ENCODE results near the gene KBTBD2.
A peak's percentile ranks its signal among the peaks of the same experiment; 100 is the strongest.
"Not testable (repeated sequence)": the region's sequence is repeated elsewhere in the genome, so short reads cannot be mapped to it uniquely, and the experiment has no call there.

Gene KBTBD2

DNA sequence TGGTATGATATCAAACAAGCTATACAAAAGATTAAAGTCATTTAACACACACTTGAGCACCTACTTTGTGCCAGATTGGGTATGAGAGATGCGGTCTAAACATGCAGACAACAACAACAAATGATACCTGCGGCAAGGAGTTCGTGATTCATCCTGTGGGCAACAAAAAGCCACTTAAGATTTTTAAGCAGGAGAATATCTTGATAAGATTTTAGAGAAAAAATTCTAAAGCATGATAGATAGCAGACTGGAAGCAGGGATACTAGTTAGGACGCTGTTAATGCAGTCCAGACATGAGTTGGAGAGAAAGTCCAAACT, 1.6 kb upstream of the KBTBD2 start:
- Histone ChIP-seq H2AFZ (ENCODE audit: low read length, unreplicated experiment) (peak overlapping the region; percentile 95), H3K27ac (ENCODE audit: low read depth, low read length) (peak overlapping the region; percentile 92)

DNA sequence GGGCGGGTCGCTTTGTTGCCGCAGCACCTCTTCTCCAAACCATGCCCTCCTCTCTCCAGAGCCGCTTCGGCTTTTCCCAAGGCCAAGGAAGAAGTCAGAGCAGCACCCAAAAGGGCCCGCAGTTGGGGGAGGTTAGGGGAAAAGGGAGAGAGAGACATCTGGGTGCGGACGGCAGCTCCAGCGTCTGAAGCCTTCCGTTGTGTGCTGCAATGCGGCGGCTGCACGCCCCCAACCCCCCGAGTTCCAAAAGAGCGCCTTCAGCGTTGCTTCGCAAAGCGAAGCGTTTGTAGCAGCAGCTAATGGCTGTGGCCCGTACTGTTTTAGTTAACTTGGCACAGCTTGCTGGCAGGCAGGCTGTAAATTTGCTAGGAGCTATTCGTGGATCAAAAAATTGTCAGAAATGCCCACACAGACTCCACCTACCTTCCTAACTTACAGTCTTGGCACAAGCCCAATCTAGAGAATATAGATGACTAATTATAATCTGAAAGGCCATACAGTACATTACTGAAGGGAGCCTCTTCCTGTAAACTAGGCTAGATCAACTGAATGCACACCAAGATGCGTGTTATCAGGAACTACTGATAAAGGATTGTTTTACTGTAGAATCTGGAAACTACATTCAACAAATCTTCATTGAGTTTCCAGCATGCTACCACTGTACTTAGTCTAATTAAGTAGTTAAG, 1.1 kb upstream of the KBTBD2 start:
- Histone ChIP-seq H3K4me3 (ENCODE audit: low read depth, low read length) (peak overlapping the region; percentile 79), H3K27me3 (ENCODE audit: insufficient read depth, low read length) (no peaks in the 10 kb centered on the region), H3K27ac (ENCODE audit: low read depth, low read length) (peak overlapping the region; percentile 92), H3K79me2 (ENCODE audit: control insufficient read depth, insufficient read depth, low read length, unreplicated experiment) (peaks cover 33% of the 10 kb centered on the region), H3K36me3 (ENCODE audit: insufficient read depth, low read length) (no peaks in the 10 kb centered on the region), H2AFZ (ENCODE audit: low read length, unreplicated experiment) (peak overlapping the region; percentile 95), H3K4me1 (ENCODE audit: control insufficient read depth, insufficient read depth, low read length, unreplicated experiment) (peaks cover 16% of the 10 kb centered on the region)

More for the DNA sequence above, 1.6 kb upstream of the KBTBD2 start:
- no peaks in the 10 kb centered on the region for H3K27me3 ChIP-seq (ENCODE audit: insufficient read depth, low read length)
- peaks cover 28% of the 10 kb centered on the region for H3K79me2 ChIP-seq (ENCODE audit: control insufficient read depth, insufficient read depth, low read length, unreplicated experiment)
- H3K4me1 ChIP-seq (ENCODE audit: control insufficient read depth, insufficient read depth, low read length, unreplicated experiment) = peaks cover 11% of the 10 kb centered on the region
- H3K4me3 ChIP-seq (ENCODE audit: low read depth, low read length) = peak overlapping the region; percentile 79
- H3K36me3 ChIP-seq (ENCODE audit: insufficient read depth, low read length) = no peaks in the 10 kb centered on the region

DNA sequence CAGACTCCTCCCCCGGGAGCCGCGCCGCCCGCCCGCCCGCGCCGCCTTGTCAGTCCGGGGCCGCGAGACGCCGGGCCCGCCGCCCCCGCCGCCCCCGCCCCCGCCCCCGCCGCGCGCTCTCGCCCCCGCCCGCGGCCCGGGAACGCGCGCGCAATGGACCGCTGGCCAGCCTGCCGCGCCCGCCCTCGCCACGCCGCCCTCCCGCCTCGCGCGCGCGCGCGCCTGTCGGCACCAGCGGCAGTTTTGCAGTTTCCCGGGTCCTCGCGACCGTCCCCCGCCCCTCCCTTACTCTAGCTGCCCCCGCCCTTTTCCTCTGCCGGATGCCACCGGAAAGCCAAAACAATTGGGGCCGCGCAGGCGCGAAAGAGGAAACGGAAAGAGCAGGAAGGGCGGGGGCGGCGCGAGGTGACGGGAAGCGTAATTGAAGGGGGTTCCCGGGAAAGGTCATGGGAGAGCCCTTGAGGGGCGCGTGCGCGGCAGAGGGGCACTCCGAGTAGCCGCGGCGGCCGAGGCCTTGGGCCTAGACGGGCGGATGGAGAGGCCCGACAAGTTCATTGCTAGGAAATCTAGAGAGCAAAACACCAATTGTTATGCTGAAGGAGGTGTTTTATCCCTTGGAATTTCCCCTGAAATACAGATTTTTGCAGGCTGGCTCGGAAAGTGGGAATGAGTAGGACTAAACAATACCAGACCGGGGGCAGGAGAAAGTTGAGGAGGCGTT, 400 bp upstream of the KBTBD2 start:
- Histone ChIP-seq H3K79me2 (ENCODE audit: control insufficient read depth, insufficient read depth, low read length, unreplicated experiment) (peaks cover 40% of the 10 kb centered on the region), H3K36me3 (ENCODE audit: insufficient read depth, low read length) (no peaks in the 10 kb centered on the region), H3K4me3 (ENCODE audit: low read depth, low read length) (peak overlapping the region; percentile 91), H3K4me1 (ENCODE audit: control insufficient read depth, insufficient read depth, low read length, unreplicated experiment) (peaks cover 23% of the 10 kb centered on the region), H2AFZ (ENCODE audit: low read length, unreplicated experiment) (peak overlapping the region; percentile 95), H3K27ac (ENCODE audit: low read depth, low read length) (peak overlapping the region; percentile 97), H3K27me3 (ENCODE audit: insufficient read depth, low read length) (no peaks in the 10 kb centered on the region)

DNA sequence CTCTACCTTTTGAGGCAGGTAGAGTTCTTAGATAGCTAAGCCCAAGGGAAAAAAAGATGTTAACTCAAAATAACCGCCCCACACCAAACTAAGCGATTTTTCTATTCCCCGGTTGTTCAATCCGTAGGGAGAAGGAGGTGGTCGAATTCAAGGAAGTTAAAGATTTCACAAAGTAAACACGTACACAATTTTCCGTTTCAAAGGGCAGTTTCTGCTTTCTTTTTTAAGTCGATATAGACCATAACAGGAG, 842 bp downstream of the KBTBD2 start:
- Histone ChIP-seq H3K27ac (ENCODE audit: low read depth, low read length) (peak overlapping the region; percentile 97), H2AFZ (ENCODE audit: low read length, unreplicated experiment) (peak overlapping the region; percentile 46), H3K36me3 (ENCODE audit: insufficient read depth, low read length) (no peaks in the 10 kb centered on the region), H3K4me1 (ENCODE audit: control insufficient read depth, insufficient read depth, low read length, unreplicated experiment) (peaks cover 25% of the 10 kb centered on the region), H3K27me3 (ENCODE audit: insufficient read depth, low read length) (no peaks in the 10 kb centered on the region), H3K4me3 (ENCODE audit: low read depth, low read length) (peak overlapping the region; percentile 91), H3K79me2 (ENCODE audit: control insufficient read depth, insufficient read depth, low read length, unreplicated experiment) (peaks cover 53% of the 10 kb centered on the region)

DNA sequence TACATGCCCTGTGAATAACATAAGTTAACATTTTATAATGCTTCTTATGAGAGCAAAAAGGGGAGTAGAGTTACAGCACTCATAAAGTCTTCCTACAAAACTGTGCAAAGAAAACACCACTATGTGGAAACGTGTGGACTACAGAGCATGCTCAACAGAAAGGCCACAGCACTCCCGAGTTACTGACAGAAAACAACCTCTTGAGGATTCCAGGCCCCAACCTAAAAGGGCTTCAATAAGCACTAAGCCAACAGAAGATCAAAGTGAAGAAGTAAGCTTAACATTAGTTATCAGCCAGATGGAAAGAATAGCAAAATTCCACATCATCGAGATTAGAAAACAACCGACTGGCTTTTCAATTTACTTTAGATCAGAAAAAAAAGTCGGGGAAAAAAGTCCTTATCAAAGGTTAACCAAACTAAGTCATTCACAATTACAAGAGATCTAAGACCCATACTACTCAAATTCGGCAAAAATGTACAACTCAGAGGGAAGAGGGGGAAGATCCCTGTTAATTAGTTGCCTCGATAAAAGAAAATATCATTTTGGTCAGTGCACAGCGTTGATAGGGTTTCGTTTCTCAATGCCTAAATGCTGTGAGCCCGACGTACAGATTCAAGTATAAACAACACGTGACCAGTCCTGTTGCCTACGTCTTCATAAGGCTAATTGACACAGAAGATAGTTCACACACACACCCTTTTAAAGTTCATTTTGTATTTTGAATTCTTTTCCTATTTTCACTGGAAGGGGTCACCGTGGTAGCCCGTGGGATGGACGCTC, 1.4 kb downstream of the KBTBD2 start:
- peak overlapping the region; percentile 97 for H3K27ac ChIP-seq (ENCODE audit: low read depth, low read length)
- peak overlapping the region; percentile 49 for H2AFZ ChIP-seq (ENCODE audit: low read length, unreplicated experiment)
- H3K36me3 ChIP-seq (ENCODE audit: insufficient read depth, low read length) = no peaks in the 10 kb centered on the region
- H3K4me1 ChIP-seq (ENCODE audit: control insufficient read depth, insufficient read depth, low read length, unreplicated experiment) = peaks cover 25% of the 10 kb centered on the region
- H3K4me3 ChIP-seq (ENCODE audit: low read depth, low read length) = peak overlapping the region; percentile 91
- H3K79me2 ChIP-seq (ENCODE audit: control insufficient read depth, insufficient read depth, low read length, unreplicated experiment) = peaks cover 58% of the 10 kb centered on the region
- no peaks in the 10 kb centered on the region for H3K27me3 ChIP-seq (ENCODE audit: insufficient read depth, low read length)

DNA sequence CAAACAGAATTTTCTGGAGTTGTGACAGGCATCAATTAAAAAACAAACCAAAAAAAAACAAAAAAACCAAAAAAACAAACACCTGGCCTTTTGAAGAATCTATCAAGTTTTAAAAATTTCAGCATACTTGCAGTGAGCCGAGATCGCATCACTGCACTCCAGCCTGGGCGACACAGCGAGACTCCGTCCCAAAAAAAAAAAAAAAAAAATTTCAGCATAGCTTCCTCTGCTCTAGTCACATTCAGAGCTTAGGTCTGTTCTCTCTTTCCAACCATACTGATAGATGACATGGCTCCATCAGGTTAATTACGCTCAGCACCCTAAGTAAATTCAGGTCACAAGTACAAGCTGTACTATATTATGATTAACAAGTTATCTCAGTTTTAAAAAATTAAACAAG, 3.1 kb downstream of the KBTBD2 start:
- H3K4me1 ChIP-seq (ENCODE audit: control insufficient read depth, insufficient read depth, low read length, unreplicated experiment) = peaks cover 25% of the 10 kb centered on the region
- no peak overlapping the region for H3K4me3 ChIP-seq (ENCODE audit: low read depth, low read length)
- H3K79me2 ChIP-seq (ENCODE audit: control insufficient read depth, insufficient read depth, low read length, unreplicated experiment) = peaks cover 70% of the 10 kb centered on the region
- H2AFZ ChIP-seq (ENCODE audit: low read length, unreplicated experiment) = no peak overlapping the region
- H3K27ac ChIP-seq (ENCODE audit: low read depth, low read length) = no peak overlapping the region
- H3K36me3 ChIP-seq (ENCODE audit: insufficient read depth, low read length) = no peaks in the 10 kb centered on the region
- no peaks in the 10 kb centered on the region for H3K27me3 ChIP-seq (ENCODE audit: insufficient read depth, low read length)

DNA sequence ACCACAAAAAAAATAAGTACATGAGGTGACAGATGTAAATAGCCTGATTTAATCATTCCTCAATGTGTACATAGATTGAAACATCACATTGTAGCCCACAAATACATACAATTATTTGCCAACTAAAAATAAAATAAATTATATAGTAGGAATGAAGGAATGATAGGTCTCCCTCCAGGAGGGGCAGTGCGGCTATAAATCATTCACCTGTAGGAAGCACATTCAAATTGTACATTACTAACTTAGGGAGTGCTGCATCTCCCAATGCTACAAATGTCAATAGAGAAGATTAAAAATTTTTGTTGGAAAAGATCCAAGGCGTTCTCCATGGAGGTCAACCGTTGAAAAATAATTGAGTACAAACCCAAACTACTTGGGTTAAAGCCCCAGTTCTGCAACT, 4.2 kb downstream of the KBTBD2 start:
- peaks cover 16% of the 10 kb centered on the region for H3K4me1 ChIP-seq (ENCODE audit: control insufficient read depth, insufficient read depth, low read length, unreplicated experiment)
- no peaks in the 10 kb centered on the region for H3K27me3 ChIP-seq (ENCODE audit: insufficient read depth, low read length)
- no peak overlapping the region for H3K4me3 ChIP-seq (ENCODE audit: low read depth, low read length)
- no peak overlapping the region for H3K27ac ChIP-seq (ENCODE audit: low read depth, low read length)
- peaks cover 80% of the 10 kb centered on the region for H3K79me2 ChIP-seq (ENCODE audit: control insufficient read depth, insufficient read depth, low read length, unreplicated experiment)
- H2AFZ ChIP-seq (ENCODE audit: low read length, unreplicated experiment) = no peak overlapping the region
- H3K36me3 ChIP-seq (ENCODE audit: insufficient read depth, low read length) = no peaks in the 10 kb centered on the region

DNA sequence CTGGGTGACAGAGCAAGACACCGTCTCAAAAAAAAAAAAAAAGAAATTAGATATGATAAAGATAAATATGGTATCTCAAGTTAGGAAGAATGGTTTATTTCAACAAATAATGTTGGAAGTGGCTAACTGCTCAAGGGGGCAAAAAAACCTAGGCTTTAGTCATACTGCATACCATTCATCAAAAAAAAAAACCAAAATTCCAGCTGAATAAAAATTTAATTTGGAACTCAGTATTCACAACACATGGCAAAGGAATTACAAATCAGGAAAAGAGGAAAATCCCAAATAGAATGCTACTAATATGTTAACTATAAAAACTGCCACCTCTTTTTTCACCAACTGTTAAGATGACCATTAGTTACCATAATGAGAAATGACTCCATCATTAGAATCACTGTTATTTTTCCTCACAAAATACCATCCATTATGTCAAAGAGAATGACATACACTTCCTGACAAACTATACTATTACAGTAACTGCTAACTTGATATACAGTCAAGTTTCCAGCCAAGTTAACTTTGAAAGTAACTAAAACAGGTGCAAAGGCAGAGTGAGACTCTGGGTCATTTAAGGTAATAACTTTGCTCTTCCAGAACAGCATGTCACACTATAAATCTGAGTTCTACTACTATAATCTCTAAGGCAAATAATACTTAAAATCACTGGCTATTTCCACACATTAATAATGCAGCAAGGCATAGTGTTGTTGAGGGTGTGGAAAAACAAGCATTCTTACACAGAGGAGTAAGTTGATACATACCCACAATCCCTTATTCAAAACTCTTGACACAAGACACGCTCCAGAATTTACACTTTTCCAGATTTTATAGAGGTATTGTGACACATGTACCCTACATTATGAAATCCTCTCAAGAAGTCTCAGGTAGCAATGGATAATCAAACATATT, 10.2 kb downstream of the KBTBD2 start:
- Histone ChIP-seq H3K36me3 (ENCODE audit: insufficient read depth, low read length) (0 out of 2 replicates have a peak, but pooled peaks cover under 1% of the 10 kb centered on the region), H3K4me3 (ENCODE audit: low read depth, low read length) (no peak overlapping the region), H2AFZ (ENCODE audit: low read length, unreplicated experiment) (no peak overlapping the region), H3K79me2 (ENCODE audit: control insufficient read depth, insufficient read depth, low read length, unreplicated experiment) (peaks cover 88% of the 10 kb centered on the region), H3K27ac (ENCODE audit: low read depth, low read length) (0 out of 2 replicates have a peak overlapping the region, but pooled peaks have one; percentile 2), H3K27me3 (ENCODE audit: insufficient read depth, low read length) (no peaks in the 10 kb centered on the region), H3K4me1 (ENCODE audit: control insufficient read depth, insufficient read depth, low read length, unreplicated experiment) (peaks cover 26% of the 10 kb centered on the region)

DNA sequence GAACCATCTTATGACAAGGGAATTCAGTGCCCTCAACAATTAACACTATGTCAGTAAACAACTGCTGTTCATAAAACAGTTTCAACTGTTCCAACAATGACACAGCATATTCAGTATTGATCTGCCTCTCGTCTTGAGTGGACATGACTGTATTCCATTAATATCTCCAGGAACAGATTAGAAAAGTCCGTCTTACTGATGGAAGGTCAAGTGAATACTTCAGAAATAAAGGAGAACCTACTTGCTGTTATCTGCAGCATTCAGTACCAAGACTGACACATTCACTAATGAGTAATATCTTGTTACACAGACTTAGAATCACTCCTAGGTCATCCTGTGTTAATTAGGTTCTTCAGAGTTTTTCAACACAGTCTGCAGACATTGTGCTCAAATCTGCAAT, 12.1 kb downstream of the KBTBD2 start:
- H3K79me2 ChIP-seq (ENCODE audit: control insufficient read depth, insufficient read depth, low read length, unreplicated experiment) = peaks cover 84% of the 10 kb centered on the region
- no peaks in the 10 kb centered on the region for H3K27me3 ChIP-seq (ENCODE audit: insufficient read depth, low read length)
- H3K4me3 ChIP-seq (ENCODE audit: low read depth, low read length) = no peak overlapping the region
- H3K36me3 ChIP-seq (ENCODE audit: insufficient read depth, low read length) = peaks cover 6% of the 10 kb centered on the region; the same call in 1 of the 2 replicates
- peaks cover 26% of the 10 kb centered on the region for H3K4me1 ChIP-seq (ENCODE audit: control insufficient read depth, insufficient read depth, low read length, unreplicated experiment)
- H2AFZ ChIP-seq (ENCODE audit: low read length, unreplicated experiment) = no peak overlapping the region
- H3K27ac ChIP-seq (ENCODE audit: low read depth, low read length) = peak overlapping the region; percentile 30

DNA sequence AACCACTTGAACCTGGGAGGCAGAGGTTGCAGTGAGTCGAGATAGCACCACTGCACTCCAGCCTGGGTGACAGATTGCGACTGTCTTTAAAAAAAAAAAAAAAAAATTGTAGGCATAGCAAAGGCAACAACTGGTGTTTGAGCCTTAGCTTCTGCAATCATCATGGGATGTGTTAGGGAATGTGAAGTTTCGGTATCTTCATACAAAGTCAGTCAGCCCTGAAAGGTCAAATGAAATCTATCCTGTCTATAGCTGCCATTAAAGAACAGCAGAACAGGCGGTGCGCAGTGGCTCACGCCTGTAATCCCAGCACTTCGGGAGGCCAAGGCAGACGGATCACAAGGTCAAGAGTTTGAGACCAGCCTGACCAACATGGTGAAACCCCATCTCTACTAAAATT, 13.5 kb downstream of the KBTBD2 start:
- not testable (repeated sequence) for H3K27me3 ChIP-seq (ENCODE audit: insufficient read depth, low read length); H3K27ac ChIP-seq (ENCODE audit: low read depth, low read length); H2AFZ ChIP-seq (ENCODE audit: low read length, unreplicated experiment); H3K36me3 ChIP-seq (ENCODE audit: insufficient read depth, low read length); H3K4me3 ChIP-seq (ENCODE audit: low read depth, low read length)
- Histone ChIP-seq H3K4me1 (ENCODE audit: control insufficient read depth, insufficient read depth, low read length, unreplicated experiment) (peaks cover 26% of the 10 kb centered on the region), H3K79me2 (ENCODE audit: control insufficient read depth, insufficient read depth, low read length, unreplicated experiment) (peaks cover 71% of the 10 kb centered on the region)
